Coronary artery (tissue), 2 donors: Measurements from ENCODE around the gene SNCB.
A peak's percentile ranks its signal among the peaks of the same experiment; 100 is the strongest.

ENCODE experiments used
- DNase-seq: peaks from one replicate; pipeline ENCODE4 v3.0.0-alpha.2; 2017; ENCODE audit warnings: low spot score
- H3K27ac ChIP-seq, 2 donors: fragments of 200-600 bp; sonication (generic); one replicate each; pipeline ENCODE4 v1.5.1; 2016 to 2019
- H3K4me3 ChIP-seq: fragments of 200-600 bp; sonication (generic); 2 replicates; pipeline ENCODE4 v1.5.1; 2016; ENCODE audit warnings: mild to moderate bottlenecking, moderate library complexity
- CTCF ChIP-seq: fragments of 200-600 bp; sonication (generic); IDR thresholded peaks from one replicate; pipeline ENCODE4 v1.5.1; 2019; ENCODE audit warnings: antibody characterized with exemption

Gene SNCB

DNA sequence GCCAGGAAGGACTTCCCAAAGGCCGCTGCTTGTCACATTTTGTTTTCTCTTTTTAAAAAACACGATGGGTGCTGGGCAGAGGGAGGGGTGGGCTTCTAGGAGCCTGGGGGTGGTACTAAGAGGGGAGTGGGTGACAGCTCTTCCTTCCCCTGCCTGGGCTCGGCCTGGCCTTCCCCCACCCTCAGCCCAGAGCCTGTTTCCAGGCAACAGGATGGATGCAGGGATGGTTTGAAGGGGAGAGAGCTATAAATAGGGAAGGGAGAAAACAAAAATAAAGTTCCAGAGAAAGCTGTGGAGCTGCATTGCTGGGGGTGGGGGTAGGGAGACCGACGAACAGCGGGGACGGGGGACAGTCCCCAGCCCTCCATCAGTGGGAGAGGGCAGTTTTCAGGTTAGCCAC is 13.8 kb downstream of the SNCB start:
- H3K4me3 ChIP-seq, result no peak overlapping the region
- no peak for DNase-seq
- TF ChIP-seq CTCF, result no peak
- H3K27ac ChIP-seq, result no peak overlapping the region

GRCh38 chr5:176614805-176615478 is 15.4 kb downstream of the SNCB start:
- DNase-seq, result no peak
- Histone ChIP-seq H3K27ac (no peak overlapping the region), H3K4me3 (no peak overlapping the region)
- no peak for TF ChIP-seq CTCF

DNA sequence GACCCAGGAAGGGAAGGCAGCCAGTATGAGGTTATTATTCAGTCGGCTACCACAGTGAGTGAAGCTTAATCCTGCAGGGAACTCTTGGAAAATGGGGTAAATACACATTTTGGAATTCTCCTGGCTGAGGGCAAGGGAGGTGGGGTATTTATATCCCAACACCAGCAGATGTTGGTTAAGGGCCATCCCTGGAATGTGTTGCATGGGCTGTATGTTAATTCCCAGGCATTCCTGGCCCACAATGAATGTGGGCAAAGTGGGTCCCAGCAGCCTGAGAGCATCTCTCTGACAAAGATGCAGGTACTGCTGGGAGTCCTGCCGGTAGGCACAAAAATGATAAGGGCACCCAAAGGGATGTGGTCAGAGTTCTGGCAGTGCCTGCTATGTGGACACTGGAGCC is 17.5 kb downstream of the SNCB start:
- no peak for DNase-seq
- Histone ChIP-seq H3K27ac (no peak overlapping the region), H3K4me3 (no peak overlapping the region)
- no peak for TF ChIP-seq CTCF

GRCh38 chr5:176612008-176612407 is 18.3 kb downstream of the SNCB start:
- no peak for TF ChIP-seq CTCF

DNA sequence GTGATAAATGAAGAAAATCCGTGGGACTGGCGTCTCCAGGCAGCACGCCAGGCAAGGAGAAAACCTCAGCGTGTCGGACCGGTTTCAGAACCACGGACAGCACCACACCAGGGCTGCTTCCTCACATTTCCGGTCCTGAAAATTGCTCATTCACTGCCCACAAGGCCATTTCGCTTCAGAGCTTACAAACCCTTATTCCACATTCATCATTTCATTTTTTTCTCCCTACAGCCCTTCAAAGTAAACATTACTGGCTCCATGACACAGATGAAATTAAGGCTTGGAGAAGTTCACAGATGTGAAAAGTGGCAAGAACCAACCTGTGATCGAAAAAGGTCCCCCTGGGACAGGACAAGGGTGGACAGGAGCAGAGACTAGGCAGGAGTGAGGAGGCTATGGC is 18.9 kb downstream of the SNCB start:
- DNase-seq, result no peak
- H3K4me3 ChIP-seq, result no peak overlapping the region
- H3K27ac ChIP-seq, result no peak overlapping the region
- no peak for TF ChIP-seq CTCF

More at GRCh38 chr5:176612008-176612407, 18.3 kb downstream of the SNCB start:
- H3K27ac ChIP-seq, result no peak overlapping the region
- DNase-seq, result no peak
- no peak overlapping the region for H3K4me3 ChIP-seq

GRCh38 chr5:176610435-176610773 is 19.9 kb downstream of the SNCB start:
- H3K4me3 ChIP-seq, result peak overlapping the region; percentile 78
- no peak for TF ChIP-seq CTCF
- H3K27ac ChIP-seq, result no peak overlapping the region
- DNase-seq, result no peak

- Histone ChIP-seq H3K4me3 (peak within 1 kb of the TSS; percentile 78), H3K27ac (no peak within 1 kb of the TSS)
- TF ChIP-seq CTCF, result no peak
- no peak for DNase-seq
Measured at GRCh38 chr5:176609724-176610434, 20.5 kb downstream of the SNCB start, which contains the start of gene GPRIN1. TSS of gene GPRIN1 (minus strand) at chr5:176610156. CDS start at chr5:176599834, 10,322 bp downstream.
